HepG2 (cell line): ENCODE data around the gene LRP1-AS. TPM values are rescaled to one million over a fixed set of nuclear protein-coding genes. Genes with fewer than 3 reads are reported as not detected.

Experiments
- ATF1 ChIP-seq: IDR thresholded peaks from 2 replicates; pipeline ENCODE4 v1.6.1; 2016; ENCODE audit warnings: mild to moderate bottlenecking, control low read depth
- CHD2 ChIP-seq: IDR thresholded peaks from 2 replicates; pipeline ENCODE4 v1.6.1; 2011; ENCODE audit warnings: low read depth, low read length, improper control_type of control experiment
- ESRRA ChIP-seq: sonication (generic); formaldehyde crosslinking; IDR thresholded peaks from 2 replicates; pipeline ENCODE4 v1.5.1; 2020; ENCODE audit warnings: mild to moderate bottlenecking, low read depth, missing genetic modification reagents
- PHF20 ChIP-seq: sonication (generic); formaldehyde crosslinking; IDR thresholded peaks from 2 replicates; pipeline ENCODE4 v1.5.0; 2020; ENCODE audit warnings: mild to moderate bottlenecking, missing genetic modification reagents
- RFXAP ChIP-seq: sonication (generic); formaldehyde crosslinking; IDR thresholded peaks from 2 replicates; pipeline ENCODE4 v1.4.0; 2020; ENCODE audit warnings: missing genetic modification reagents, borderline replicate concordance
- SCMH1 ChIP-seq: sonication (generic); formaldehyde crosslinking; IDR thresholded peaks from 2 replicates; pipeline ENCODE4 v1.9.0; 2021; ENCODE audit warnings: missing genetic modification reagents, mild to moderate bottlenecking, borderline replicate concordance
- SP5 ChIP-seq: IDR thresholded peaks from 2 replicates; pipeline ENCODE4 v1.6.1; 2016; ENCODE audit warnings: low read depth, borderline replicate concordance
- ZFX ChIP-seq: sonication (generic); formaldehyde crosslinking; IDR thresholded peaks from 2 replicates; pipeline ENCODE4 v1.4.0; 2020; ENCODE audit warnings: mild to moderate bottlenecking, low read depth, missing genetic modification reagents, moderate library complexity
- ZNF468 ChIP-seq: sonication (generic); formaldehyde crosslinking; IDR thresholded peaks from 2 replicates; pipeline ENCODE4 v1.8.0; 2022; ENCODE audit warnings: mild to moderate bottlenecking, moderate library complexity, missing genetic modification reagents
- ZNF790 ChIP-seq: sonication (generic); formaldehyde crosslinking; IDR thresholded peaks from 2 replicates; pipeline ENCODE4 v1.8.0; 2022; ENCODE audit warnings: missing genetic modification reagents, mild to moderate bottlenecking, borderline replicate concordance
- polyA plus RNA-seq, 8 experiments: library from polyadenylated mRNA; depleted of rRNA in 3 of 8; stranded (reverse) in 7 of 8; unstranded in 1 of 8; fragments of >200 nt; fragmentation: Illumina TruSeq in 4 of 8; extraction: Trizol in 4 of 8; gene quantifications; 2 replicates each; pipeline versions ENCODE4 v1.2.1 to v1.2.3, GENCODE V29; 2011 to 2016; ENCODE audit warnings: low read depth in 4 of 8, missing spikeins in 1 of 8, mixed read lengths in 1 of 8; ENCODE audit not compliant: insufficient read depth in 1 of 8
- total RNA-seq, 5 experiments: library from RNA; depleted of rRNA; stranded (reverse); fragments of >200 nt; fragmentation: Illumina TruSeq; extraction: Trizol; gene quantifications; 2 replicates each; pipeline ENCODE4 v1.2.3, GENCODE V29; 2016; ENCODE audit warnings: low read depth in 1 of 5
- TF ChIP-seq, protein P1 (sequence below): sonication (generic); formaldehyde crosslinking; IDR thresholded peaks from 2 replicates; pipeline ENCODE4 v1.8.1; 2023; ENCODE audit warnings: mild to moderate bottlenecking, missing genetic modification reagents
- TF ChIP-seq, protein P2 (sequence below): sonication (generic); formaldehyde crosslinking; IDR thresholded peaks from 2 replicates; pipeline ENCODE4 v1.4.0; 2020; ENCODE audit warnings: missing genetic modification reagents, mild to moderate bottlenecking, borderline replicate concordance
- TF ChIP-seq, protein P3 (sequence below): fragments of 450-650 bp; IDR thresholded peaks from 2 replicates; pipeline ENCODE4 v1.6.1; 2016
- TF ChIP-seq, protein P4 (sequence below): sonication (generic); formaldehyde crosslinking; IDR thresholded peaks from 2 replicates; pipeline ENCODE4 v1.9.0; 2021; ENCODE audit warnings: missing genetic modification reagents, borderline replicate concordance
- TF ChIP-seq, protein P5 (sequence below): sonication (generic); formaldehyde crosslinking; IDR thresholded peaks from 2 replicates; pipeline ENCODE4 v1.4.0; 2020; ENCODE audit warnings: mild to moderate bottlenecking, missing genetic modification reagents

Gene LRP1-AS
- total and polyA plus RNA-seq, 2 of the 13 experiments (the other 11 are each of a cell fraction or from before 2014, with no cell fraction given): 0.20 TPM; not detected in 1

DNA sequence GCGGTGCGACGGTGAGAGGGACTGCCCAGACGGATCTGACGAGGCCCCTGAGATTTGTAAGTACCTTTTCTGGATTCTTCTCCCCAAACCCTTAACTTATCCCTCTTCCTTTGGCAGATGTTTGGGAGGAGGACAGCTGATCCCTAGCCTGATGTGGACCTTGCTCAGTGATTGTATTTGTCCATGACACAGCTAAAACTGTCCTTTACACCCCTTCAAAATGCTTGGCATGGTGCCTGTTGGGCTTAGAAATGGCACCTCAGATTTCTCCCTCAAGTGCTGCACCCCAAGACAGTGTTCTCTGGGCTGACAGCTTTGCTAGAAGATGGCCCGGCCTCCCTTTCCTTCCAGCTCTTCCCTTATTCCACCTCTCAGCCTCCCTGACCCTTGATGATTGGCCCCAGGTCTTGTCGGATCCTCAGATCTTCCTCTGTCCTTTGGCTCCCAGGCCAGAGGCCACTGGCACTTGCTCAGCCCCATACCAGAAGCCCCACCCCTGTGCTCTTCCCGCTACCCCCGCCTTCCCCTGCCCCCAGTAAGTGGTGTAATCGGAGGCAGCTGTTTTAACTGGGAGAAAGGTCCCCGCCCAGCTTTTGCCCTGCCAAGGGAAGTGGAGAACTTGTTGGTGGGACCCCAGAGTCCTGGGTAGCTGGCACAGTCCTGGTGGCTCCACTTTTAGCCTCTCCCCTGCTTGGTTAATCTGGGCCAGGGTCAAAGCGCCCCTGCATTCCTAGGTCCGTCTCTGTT is 8.7 kb downstream of the LRP1-AS start (continued):
- TF ChIP-seq SCMH1 (CRISPR knock-in tag) (no peak), ZNF468 (CRISPR knock-in tag) (no peak), ZNF790 (CRISPR knock-in tag) (no peak), ESRRA (CRISPR knock-in tag) (no peak), ATF1 (CRISPR knock-in tag) (no peak), ZFX (CRISPR knock-in tag) (peak; percentile 10; the same call in 1 of the 2 replicates), RFXAP (CRISPR knock-in tag) (no peak), PHF20 (no peak), CHD2 (no peak), SP5 (no peak)
- TF ChIP-seq, protein P1, sequence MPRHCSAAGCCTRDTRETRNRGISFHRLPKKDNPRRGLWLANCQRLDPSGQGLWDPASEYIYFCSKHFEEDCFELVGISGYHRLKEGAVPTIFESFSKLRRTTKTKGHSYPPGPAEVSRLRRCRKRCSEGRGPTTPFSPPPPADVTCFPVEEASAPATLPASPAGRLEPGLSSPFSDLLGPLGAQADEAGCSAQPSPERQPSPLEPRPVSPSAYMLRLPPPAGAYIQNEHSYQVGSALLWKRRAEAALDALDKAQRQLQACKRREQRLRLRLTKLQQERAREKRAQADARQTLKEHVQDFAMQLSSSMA (CRISPR knock-in tag): no peak
- TF ChIP-seq, protein P2, sequence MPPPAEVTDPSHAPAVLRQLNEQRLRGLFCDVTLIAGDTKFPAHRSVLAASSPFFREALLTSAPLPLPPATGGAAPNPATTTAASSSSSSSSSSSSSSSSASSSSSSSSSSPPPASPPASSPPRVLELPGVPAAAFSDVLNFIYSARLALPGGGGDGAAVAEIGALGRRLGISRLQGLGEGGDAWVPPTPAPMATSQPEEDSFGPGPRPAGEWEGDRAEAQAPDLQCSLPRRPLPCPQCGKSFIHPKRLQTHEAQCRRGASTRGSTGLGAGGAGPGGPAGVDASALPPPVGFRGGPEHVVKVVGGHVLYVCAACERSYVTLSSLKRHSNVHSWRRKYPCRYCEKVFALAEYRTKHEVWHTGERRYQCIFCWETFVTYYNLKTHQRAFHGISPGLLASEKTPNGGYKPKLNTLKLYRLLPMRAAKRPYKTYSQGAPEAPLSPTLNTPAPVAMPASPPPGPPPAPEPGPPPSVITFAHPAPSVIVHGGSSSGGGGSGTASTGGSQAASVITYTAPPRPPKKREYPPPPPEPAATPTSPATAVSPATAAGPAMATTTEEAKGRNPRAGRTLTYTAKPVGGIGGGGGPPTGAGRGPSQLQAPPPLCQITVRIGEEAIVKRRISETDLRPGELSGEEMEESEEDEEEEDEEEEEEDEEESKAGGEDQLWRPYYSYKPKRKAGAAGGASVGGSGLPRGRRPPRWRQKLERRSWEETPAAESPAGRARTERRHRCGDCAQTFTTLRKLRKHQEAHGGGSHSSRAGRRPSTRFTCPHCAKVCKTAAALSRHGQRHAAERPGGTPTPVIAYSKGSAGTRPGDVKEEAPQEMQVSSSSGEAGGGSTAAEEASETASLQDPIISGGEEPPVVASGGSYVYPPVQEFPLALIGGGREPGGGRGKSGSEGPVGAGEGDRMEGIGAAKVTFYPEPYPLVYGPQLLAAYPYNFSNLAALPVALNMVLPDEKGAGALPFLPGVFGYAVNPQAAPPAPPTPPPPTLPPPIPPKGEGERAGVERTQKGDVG (CRISPR knock-in tag): no peak
- TF ChIP-seq, protein P3, sequence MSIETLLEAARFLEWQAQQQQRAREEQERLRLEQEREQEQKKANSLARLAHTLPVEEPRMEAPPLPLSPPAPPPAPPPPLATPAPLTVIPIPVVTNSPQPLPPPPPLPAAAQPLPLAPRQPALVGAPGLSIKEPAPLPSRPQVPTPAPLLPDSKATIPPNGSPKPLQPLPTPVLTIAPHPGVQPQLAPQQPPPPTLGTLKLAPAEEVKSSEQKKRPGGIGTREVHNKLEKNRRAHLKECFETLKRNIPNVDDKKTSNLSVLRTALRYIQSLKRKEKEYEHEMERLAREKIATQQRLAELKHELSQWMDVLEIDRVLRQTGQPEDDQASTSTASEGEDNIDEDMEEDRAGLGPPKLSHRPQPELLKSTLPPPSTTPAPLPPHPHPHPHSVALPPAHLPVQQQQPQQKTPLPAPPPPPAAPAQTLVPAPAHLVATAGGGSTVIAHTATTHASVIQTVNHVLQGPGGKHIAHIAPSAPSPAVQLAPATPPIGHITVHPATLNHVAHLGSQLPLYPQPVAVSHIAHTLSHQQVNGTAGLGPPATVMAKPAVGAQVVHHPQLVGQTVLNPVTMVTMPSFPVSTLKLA: no peak
- TF ChIP-seq, protein P4, sequence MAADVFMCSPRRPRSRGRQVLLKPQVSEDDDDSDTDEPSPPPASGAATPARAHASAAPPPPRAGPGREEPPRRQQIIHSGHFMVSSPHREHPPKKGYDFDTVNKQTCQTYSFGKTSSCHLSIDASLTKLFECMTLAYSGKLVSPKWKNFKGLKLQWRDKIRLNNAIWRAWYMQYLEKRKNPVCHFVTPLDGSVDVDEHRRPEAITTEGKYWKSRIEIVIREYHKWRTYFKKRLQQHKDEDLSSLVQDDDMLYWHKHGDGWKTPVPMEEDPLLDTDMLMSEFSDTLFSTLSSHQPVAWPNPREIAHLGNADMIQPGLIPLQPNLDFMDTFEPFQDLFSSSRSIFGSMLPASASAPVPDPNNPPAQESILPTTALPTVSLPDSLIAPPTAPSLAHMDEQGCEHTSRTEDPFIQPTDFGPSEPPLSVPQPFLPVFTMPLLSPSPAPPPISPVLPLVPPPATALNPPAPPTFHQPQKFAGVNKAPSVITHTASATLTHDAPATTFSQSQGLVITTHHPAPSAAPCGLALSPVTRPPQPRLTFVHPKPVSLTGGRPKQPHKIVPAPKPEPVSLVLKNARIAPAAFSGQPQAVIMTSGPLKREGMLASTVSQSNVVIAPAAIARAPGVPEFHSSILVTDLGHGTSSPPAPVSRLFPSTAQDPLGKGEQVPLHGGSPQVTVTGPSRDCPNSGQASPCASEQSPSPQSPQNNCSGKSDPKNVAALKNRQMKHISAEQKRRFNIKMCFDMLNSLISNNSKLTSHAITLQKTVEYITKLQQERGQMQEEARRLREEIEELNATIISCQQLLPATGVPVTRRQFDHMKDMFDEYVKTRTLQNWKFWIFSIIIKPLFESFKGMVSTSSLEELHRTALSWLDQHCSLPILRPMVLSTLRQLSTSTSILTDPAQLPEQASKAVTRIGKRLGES: no peak
- TF ChIP-seq, protein P5, sequence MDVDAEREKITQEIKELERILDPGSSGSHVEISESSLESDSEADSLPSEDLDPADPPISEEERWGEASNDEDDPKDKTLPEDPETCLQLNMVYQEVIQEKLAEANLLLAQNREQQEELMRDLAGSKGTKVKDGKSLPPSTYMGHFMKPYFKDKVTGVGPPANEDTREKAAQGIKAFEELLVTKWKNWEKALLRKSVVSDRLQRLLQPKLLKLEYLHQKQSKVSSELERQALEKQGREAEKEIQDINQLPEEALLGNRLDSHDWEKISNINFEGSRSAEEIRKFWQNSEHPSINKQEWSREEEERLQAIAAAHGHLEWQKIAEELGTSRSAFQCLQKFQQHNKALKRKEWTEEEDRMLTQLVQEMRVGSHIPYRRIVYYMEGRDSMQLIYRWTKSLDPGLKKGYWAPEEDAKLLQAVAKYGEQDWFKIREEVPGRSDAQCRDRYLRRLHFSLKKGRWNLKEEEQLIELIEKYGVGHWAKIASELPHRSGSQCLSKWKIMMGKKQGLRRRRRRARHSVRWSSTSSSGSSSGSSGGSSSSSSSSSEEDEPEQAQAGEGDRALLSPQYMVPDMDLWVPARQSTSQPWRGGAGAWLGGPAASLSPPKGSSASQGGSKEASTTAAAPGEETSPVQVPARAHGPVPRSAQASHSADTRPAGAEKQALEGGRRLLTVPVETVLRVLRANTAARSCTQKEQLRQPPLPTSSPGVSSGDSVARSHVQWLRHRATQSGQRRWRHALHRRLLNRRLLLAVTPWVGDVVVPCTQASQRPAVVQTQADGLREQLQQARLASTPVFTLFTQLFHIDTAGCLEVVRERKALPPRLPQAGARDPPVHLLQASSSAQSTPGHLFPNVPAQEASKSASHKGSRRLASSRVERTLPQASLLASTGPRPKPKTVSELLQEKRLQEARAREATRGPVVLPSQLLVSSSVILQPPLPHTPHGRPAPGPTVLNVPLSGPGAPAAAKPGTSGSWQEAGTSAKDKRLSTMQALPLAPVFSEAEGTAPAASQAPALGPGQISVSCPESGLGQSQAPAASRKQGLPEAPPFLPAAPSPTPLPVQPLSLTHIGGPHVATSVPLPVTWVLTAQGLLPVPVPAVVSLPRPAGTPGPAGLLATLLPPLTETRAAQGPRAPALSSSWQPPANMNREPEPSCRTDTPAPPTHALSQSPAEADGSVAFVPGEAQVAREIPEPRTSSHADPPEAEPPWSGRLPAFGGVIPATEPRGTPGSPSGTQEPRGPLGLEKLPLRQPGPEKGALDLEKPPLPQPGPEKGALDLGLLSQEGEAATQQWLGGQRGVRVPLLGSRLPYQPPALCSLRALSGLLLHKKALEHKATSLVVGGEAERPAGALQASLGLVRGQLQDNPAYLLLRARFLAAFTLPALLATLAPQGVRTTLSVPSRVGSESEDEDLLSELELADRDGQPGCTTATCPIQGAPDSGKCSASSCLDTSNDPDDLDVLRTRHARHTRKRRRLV (CRISPR knock-in tag): no peak
